NCI-H1105 treated with DMSO at 0.1 percent for 48 hours (cell line): Measurements from ENCODE around the gene ABR.
"Not testable (repeated sequence)": the region's sequence is repeated elsewhere in the genome, so short reads cannot be mapped to it uniquely, and the experiment has no call there.

ENCODE experiments used
- DNase-seq: peaks from one replicate; lab custom pipeline; 2025; lab: John Stamatoyannopoulos, UW

Gene ABR

GRCh38 chr17:1201132-1201702, 21.4 kb upstream of the ABR start:
- DNase-seq = no peak

DNA sequence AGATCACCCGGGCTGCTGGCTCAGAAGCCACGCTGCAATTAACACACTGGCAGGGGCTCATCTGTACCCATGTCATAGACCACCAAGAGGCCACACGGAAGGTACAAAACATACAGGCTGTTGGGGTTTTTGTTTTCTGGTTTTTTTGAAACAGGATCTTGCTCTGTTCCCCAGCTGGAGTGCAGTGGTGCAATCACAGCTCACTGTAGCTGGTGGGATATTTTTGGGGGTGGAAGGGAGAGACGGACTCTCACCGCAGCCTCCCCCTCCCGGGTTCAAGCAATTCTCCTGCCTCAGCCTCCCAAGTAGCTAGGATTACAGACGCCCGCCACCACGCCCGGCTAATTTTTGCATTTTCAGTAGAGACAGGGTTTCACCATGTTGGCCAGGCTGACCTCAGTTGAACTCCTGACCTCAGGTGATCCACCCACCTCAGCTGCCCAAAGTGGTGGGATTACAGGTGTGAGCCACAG, 19.5 kb upstream of the ABR start:
- not testable (repeated sequence) for DNase-seq

DNA sequence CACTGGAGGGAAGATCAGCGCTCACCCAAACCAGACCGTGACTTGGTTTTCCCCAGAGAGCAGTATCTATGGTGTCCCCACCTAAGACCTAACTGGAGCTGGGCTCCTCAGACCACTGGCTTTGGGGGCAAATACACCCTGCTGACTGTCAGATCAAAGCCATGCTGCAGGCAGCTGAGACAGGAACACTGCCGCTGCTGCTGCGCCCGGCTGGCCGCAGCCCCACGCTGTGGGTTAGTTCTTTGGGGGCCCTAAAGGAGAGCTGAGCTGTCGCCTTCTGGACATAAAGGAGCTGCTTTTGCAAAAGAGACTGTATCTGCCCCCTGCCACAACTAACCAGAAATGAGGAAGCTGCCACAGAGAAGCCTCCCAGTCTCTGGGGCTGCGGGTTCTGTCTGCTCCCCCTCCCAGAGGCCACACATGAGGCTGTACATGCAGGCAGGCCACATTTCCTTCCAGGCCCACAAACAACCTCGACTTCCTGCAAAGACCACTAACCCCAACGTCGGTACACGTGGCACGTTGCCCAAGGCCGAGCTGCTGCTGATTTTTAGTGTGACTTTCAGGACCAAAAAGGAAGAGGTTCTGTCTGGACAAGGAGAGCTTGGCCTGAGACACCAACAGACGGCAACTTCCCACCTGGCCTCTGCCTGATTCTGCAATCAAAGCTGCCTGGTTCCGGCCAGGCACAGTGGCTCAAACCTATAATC, 18.2 kb upstream of the ABR start:
- DNase-seq = no peak

DNA sequence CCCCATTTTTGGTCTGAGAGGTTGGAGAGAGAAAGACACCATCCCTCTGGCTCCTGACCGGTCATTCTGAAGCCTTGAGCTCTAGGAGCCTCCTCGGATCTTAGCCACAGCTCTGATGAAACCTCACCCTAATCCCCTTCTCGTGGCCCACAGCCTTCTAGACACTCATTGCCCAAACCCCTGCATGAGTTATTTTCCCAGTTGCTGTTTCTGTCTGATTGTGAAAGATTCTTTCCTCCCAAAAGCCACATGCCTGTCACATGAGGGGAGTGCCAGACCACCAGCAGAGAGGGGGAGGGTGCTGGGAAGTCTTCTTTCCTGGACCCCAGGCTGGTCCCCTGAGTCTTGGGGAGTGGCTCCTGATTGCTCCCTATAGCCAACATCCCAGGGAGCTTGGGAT, 17.6 kb upstream of the ABR start:
- DNase-seq = no peak

DNA sequence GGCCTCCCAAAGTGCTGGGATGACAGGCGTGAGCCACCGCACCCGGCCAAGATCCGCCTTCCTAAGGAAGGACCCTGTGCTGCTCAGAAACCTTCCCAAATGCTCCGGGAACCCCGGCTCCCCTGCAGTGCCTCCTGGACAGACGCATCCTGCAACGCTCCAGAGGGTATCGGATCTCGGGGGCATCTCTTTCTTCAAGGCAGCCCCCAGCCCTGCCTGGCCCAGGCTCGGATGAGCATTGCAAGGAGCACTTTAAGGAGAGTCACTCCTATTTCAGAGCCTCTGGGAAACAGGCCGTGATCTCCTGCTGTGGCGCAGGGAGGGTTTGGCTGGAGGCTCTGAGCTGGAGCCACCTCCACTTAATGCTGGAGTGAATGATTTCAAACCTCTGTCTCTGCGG, 17.2 kb upstream of the ABR start:
- DNase-seq = no peak

DNA sequence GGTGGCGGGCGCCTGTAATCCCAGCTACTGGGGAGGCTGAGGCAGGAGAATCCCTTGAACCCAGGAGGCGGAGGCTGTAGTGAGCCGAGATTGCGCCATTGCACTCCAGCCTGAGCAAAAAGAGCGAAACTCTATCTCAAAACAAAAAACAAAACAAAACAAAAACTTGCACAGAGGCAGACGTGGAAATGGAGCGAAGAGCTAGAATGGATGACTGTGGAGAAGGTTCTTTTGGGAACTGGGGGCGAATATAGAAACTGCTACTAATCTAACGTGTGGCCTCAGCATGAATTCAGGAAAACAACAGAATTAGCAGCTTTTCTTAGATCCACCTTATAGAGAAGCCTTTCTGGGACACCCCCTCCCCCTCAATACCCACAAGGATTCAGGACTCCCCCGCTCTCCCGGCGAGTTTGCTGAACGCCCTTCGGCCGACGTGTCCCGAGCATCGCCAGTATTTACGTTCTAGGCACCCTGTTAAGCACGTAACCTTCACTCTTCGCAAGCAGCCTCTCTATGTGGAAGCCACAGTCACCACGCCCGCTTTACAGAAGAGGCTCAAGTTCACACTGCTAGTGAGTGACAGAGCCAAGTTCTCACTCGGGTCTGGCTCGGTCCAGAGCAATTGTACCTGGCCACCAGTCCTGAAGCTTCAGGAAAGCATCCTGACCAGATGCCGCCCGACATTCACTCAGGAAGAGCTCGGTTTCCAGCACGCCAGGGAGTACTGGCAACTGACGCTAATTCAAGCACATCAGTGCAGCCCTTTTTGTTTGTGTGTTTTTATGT, 13.3 kb upstream of the ABR start:
- no peak for DNase-seq

DNA sequence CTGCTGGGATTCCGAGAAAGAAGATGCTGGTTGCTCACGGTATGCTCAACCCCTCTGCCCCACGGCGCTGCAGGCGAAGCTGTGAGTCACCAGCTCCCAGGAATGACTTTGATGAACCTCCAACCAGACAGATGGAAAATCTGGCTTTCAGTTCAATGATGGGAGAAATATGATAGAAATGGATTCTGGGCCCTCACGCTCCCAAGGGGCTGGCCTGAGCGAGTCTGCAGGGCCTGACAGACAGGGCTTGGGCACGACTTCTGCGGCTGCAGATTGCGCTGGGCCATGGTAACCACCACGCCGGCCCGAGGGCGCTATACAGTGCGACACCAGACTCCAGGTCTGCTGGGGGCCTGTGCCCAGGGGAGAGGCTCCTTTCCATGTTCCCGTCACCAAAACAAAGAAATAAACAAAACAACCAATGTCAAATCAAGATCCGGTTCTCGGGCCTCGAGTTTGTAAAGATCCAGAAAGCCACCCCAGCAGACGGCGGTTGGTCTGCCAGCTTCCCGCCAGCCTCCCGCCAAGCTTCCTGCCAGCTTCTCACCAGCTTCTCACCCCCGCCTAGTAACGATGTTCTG, 11.1 kb upstream of the ABR start:
- no peak for DNase-seq

DNA sequence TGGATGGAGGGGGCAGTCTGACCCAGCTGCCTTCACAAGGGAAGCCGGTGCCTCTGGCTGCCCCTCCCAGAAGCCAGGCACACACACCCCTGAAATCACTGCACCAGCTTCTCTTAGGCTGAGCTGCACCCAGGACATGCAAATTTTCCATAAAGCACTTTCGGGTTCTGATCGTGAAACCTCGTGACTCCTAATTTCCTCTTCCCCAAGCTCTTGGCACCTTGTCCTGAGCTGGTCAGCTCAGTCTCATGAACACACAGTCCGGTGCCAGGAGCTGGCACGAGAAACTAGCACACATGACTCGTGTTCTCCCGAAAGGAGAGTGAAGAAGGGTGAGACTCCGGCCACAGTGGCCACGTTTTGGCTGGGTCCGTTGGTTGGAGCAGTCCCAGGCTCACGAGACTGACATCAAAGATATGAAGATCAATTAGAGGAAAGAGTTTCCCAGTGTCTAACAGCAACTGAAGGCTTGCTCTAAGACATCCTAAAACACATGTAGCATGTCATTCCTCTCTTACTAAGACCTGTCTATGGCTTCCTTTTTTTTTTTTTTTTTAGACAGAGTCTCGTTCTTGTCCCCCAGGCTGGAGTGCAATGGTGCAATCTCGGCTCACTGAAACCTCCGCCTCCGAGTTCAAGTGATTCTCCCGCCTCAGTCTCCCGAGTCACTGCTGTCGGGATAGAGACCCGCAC, 9.2 kb upstream of the ABR start:
- no peak for DNase-seq

DNA sequence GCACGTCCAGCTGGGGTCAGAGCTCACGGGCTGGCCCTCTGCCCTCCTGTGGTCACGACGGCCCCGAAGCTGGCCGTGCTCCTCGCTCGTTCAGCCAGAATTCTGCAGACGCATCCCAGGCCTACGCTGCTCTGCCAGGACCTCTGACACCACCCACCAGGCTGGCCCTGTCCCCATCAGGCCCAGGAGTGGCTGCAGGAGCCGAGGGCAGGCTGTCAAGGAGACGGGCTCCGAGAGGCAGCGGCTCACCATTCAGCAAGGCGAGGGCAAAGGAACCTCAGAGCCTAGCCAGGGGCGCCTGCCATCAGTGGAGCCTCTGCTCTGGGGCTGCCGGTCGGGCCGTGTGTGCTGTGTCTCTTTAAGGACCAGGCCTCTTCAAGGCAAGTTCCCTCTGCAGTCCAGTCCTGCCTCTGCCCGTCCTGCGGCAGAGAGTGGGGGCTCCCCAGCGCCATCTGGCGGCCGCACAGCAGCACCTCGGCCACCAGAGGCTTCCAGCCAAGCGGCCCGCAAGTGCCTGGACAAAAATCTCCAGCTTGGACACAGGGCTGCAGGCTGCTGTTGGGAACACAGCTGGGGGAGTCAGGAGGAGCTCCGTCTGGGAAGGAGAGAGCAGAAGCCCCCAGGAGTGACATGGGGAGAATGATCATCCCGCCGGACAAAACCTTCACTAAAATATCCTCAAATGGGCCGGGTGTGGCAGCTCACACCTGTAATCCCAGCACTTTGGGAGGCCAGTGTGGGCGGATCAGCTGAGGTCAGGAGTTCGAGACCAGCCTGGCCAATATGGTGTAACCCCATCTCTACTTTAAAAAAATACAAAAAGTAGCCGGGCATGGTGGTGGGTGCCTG, 7.4 kb upstream of the ABR start:
- DNase-seq = peak; percentile 41

DNA sequence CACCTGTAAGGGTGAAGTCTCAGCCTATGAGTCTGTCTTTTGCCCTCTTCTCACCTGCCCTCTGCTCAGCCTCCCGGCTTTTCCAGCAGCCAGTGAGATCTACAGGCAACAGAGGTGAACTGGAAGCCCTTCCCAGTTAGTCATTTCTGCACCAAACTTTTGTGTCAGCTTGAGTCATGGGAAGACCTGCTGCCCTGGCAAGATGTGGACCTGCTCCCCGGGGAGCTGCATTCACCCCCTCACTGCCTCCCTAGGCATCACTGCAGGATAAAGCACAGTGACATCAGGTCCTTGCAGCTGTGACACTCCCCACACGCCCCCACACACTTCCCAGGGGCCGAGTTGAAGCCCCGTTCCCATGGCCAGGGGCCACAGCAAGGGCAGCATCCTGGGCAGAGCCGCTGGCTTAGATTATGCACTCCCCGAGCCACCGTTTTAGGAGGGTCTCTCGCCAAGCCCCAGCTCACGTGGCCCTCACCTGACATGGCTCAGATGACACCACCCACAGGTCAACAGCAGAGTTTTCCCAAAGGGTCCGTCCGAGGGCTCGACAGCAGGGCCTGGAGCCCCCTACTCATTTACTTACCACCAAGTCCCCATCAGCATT, 6.5 kb upstream of the ABR start:
- DNase-seq = no peak

GRCh38 chr17:1183171-1183873, 3.5 kb upstream of the ABR start:
- no peak for DNase-seq

- no peak for DNase-seq
Observed at GRCh38 chr17:1182811-1183170, 3.0 kb upstream of the ABR start.

DNA sequence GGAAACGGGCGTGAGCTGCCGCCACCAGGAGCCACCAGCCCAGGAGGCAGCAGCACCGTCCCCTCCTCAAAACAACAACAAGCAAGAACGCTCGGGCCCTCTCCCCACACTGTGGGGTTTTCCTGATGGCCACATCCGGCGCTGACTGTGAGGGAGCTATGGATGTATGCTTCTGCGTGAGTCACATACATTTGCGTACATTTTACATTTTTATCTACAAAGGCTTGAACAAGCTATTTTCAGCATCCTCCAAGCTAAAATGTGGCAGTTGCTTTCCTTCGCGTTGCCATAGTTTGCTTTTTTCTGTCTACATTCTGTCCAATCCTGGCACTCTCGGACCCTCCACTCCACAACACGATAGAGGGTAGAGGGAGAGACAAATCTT, 2.0 kb upstream of the ABR start:
- DNase-seq = no peak

DNA sequence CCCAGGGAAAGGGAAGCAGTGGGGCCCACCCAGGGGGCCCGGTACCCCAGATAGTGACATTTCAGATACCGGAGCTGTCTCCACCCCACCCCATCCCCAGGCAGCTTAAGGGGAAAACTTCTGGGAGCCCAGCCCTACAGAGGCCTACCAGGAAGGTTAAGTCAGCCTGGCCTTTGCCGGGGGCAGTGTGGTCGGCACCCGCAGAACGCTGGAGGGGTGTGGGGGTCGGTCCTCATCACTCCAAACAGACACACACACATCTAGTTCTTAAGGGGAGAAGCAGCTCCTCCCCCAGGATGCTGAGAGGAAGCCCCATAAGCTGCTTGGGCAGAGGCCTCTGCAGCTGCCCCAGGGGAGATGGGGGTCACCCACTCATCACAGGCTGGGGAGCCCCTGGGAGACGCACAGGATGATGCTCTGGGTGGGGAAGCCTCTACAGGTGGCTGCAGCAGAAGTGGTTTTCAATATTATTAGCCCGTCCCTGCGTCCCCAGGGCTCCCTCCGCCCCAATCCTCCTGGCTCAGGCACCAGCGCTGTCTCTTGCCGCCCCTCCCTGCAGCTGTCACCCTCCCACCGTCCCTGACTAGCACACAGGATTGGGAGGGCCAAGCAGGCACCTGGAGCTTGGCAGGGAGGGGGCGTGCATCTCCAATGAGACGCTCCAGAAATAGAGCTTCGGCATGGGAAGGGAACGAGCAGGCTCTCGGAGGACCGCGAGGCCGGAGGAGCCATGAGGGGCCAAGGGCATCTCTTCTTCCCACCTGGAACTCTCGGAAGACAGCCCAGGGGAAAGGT, 1.4 kb upstream of the ABR start:
- DNase-seq = no peak

DNA sequence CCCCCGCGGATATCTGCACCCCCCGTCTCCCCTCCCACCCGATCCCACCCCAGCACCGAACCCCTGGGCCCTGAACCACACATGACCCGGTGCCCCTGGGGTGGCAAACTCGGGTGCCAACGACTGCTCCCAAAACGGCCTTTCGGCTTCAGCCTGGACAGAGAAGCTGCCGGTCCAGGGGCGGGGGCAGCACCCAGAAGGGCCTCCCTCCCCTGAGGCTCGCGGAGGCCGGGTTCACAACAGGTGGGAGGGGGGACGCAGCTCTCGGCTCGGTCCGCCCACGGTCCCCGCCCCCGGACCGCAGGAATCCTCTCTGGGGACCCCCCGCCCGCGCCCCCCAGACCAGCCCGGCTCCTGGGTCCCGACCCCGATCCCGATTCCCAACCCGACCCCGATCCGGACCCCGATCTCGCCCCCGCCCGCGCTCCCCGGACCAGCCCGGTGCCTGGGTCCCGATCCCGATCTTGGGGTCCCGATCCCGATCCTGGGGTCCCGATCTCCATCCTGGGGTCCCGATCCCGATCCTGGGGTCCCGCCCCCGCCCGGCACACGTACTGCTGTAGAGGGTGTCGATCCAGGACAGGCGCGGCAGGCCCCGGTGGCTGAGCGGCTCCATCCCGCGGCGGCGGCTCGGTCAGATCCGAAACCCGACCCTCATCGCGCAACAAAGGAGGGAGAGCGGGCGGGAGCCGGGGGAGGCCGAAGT, 516 bp downstream of the ABR start:
- DNase-seq = no peak

DNA sequence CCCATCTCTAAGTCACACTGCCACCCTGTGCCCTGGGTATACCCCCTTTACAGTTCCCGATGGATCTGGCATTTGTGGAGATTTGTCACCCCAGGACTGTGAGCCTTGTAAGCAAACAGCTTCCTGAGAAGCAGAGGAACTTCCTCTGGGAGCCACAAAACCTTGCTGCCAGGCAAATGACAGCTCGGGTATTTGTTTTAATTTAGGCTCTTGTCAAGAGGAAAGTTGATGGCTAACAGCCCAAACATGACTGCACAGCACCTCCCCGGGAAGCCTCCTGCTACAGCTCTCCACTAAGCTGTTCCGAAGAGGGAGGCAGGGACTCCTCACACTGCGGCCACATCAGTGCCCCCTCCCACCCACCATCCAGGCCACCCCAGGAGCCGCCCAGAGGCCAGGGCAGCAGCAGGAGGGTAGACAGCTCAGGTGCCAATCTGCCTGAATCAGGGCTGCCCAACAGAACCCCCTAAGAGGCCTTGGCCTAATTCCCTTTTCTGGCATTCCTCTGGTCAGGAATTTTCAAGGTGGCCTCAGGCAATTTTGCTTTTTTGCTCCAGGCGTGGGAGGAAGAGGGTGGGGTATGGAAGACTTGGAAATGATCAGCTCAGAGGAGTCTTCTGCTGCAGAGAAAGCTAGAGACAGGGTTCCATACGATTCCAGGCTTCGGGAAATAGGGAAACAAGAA, 2.6 kb downstream of the ABR start:
- no peak for DNase-seq

- DNase-seq = no peak
Observed at GRCh38 chr17:1174263-1174880, 5.4 kb downstream of the ABR start.
